Measurements from ENCODE around the gene HMMR.
"Not testable (repeated sequence)": the region's sequence is repeated elsewhere in the genome, so short reads cannot be mapped to it uniquely, and the experiment has no call there.

The HMMR gene

GRCh38 chr5:163532171-163533084 lies 72.0 kb downstream of the HMMR start:
- Histone ChIP-seq H3K27ac (no peak overlapping the region), H3K27me3 (no peaks in the 10 kb centered on the region), H3K4me2 (peak overlapping the region in 1 of 11 experiments; percentile 15; a peak in 1 of 22 replicates), H3K9me3 (replicated peaks in 1 of 11) (peaks cover 0 to 4% (median 0%) of the 10 kb centered on the region in 11 experiments; a peak in 1 of 22 replicates), H3K4me1 (peaks cover 0 to 23% (median 10%) of the 10 kb centered on the region in 10 experiments; a peak in 8 of 20 replicates), H3K9ac (no peak overlapping the region), H4K20me1 (no peaks in the 10 kb centered on the region), H3K36me3 (no peaks in the 10 kb centered on the region), H3K4me3 (no peak overlapping the region)
- no peak for TF ChIP-seq Cebpa-rat (IDR thresholded peaks at IDR 0.05)

- Histone ChIP-seq H3K36me3 (no peaks in the 10 kb centered on the region), H3K4me1 (peaks cover 0 to 21% (median 10%) of the 10 kb centered on the region in 10 experiments; a peak in 8 of 20 replicates), H3K4me2 (no peak overlapping the region), H3K27ac (no peak overlapping the region), H4K20me1 (no peaks in the 10 kb centered on the region), H3K9ac (no peak overlapping the region), H3K27me3 (no peaks in the 10 kb centered on the region), H3K4me3 (no peak overlapping the region), H3K9me3 (replicated peaks in 1 of 11) (no peaks in the 10 kb centered on the region)
- no peak for TF ChIP-seq Cebpa-rat (IDR thresholded peaks at IDR 0.05)
Measured at GRCh38 chr5:163533223-163533622, 72.8 kb downstream of the HMMR start.

- Histone ChIP-seq H3K4me2 (peak overlapping the region in 3 of 11 experiments; percentile 24 to 42 (median 34); a peak in 5 of 22 replicates), H3K36me3 (no peaks in the 10 kb centered on the region), H4K20me1 (no peaks in the 10 kb centered on the region), H3K4me1 (peaks cover 0 to 14% (median 8%) of the 10 kb centered on the region in 10 experiments; a peak in 7 of 20 replicates), H3K27me3 (no peaks in the 10 kb centered on the region), H3K4me3 (no peak overlapping the region), H3K9ac (no peak overlapping the region), H3K9me3 (replicated peaks in 1 of 11) (no peaks in the 10 kb centered on the region), H3K27ac (no peak overlapping the region)
- TF ChIP-seq Cebpa-rat (IDR thresholded peaks at IDR 0.05): no peak
Measured at GRCh38 chr5:163534492-163535094, 74.2 kb downstream of the HMMR start.

- H3K4me3 ChIP-seq: no peak overlapping the region
- no peaks in the 10 kb centered on the region for H3K9me3 ChIP-seq (replicated peaks in 1 of 11)
- no peak for TF ChIP-seq Cebpa-rat (IDR thresholded peaks at IDR 0.05)
- no peaks in the 10 kb centered on the region for H3K36me3 ChIP-seq
- peak overlapping the region in 6 of 11 experiments; percentile 7 to 42 (median 18); a peak in 9 of 22 replicates for H3K4me2 ChIP-seq
- H3K27me3 ChIP-seq: no peaks in the 10 kb centered on the region
- no peak overlapping the region for H3K9ac ChIP-seq
- peaks cover 0 to 14% (median 8%) of the 10 kb centered on the region in 10 experiments; a peak in 7 of 20 replicates for H3K4me1 ChIP-seq
- H4K20me1 ChIP-seq: no peaks in the 10 kb centered on the region
- no peak overlapping the region for H3K27ac ChIP-seq
Measured at GRCh38 chr5:163535290-163535689, 74.9 kb downstream of the HMMR start.

- H3K9ac ChIP-seq; H3K27ac ChIP-seq; H3K4me2 ChIP-seq; H4K20me1 ChIP-seq; H3K9me3 ChIP-seq (replicated peaks in 1 of 11); H3K27me3 ChIP-seq; H3K36me3 ChIP-seq; H3K4me3 ChIP-seq: not testable (repeated sequence)
- peaks cover 0 to 14% (median 8%) of the 10 kb centered on the region in 10 experiments; a peak in 7 of 20 replicates for H3K4me1 ChIP-seq
Measured at GRCh38 chr5:163536442-163536841, 76.0 kb downstream of the HMMR start.

GRCh38 chr5:163540696-163541095 lies 80.3 kb downstream of the HMMR start:
- no peaks in the 10 kb centered on the region for H4K20me1 ChIP-seq
- H3K4me2 ChIP-seq: no peak overlapping the region
- peaks cover 0 to 1% (median 0%) of the 10 kb centered on the region in 10 experiments; a peak in 3 of 20 replicates for H3K4me1 ChIP-seq
- no peaks in the 10 kb centered on the region for H3K9me3 ChIP-seq (replicated peaks in 1 of 11)
- no peak for TF ChIP-seq Cebpa-rat (IDR thresholded peaks at IDR 0.05)
- H3K27me3 ChIP-seq: no peaks in the 10 kb centered on the region
- no peaks in the 10 kb centered on the region for H3K36me3 ChIP-seq
- no peak overlapping the region for H3K4me3 ChIP-seq
- H3K9ac ChIP-seq: no peak overlapping the region
- H3K27ac ChIP-seq: no peak overlapping the region
